ENCODE measurements around the gene PPM1M.

DNA sequence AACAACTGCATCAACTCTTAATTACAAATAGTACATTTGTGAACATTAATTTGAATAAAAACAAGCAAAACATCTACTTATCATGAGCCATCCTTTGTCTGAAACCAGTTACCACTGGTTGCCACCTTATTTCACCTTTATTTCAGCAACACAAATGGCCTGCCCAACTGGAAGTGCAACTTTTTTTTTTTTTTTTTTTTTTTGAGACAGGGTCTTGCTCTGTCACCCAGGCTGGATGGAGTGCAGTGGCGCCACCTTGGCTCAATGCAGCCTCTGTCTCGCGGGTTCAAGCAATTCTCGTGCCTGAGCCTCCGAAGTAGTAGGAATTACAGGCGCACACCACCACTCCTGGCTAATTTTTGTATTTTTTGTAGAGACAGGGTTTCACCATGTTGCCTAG, 19.8 kb downstream of the PPM1M start:
- no peak for TF ChIP-seq ISL1 (CRISPR knock-in tag; IDR thresholded peaks at IDR 0.05)
- TF ChIP-seq ARNTL (CRISPR knock-in tag; IDR thresholded peaks at IDR 0.05; ENCODE audit: borderline replicate concordance, low read depth), result no peak
- TF ChIP-seq ZNF565 (CRISPR knock-in tag; conservative IDR thresholded peaks at IDR 0.05; ENCODE audit: low read depth), result no peak
- no peak for TF ChIP-seq TOX (CRISPR knock-in tag; IDR thresholded peaks at IDR 0.05; ENCODE audit: borderline replicate concordance)
- no peak for TF ChIP-seq ZNF8 (CRISPR knock-in tag; IDR thresholded peaks at IDR 0.05)
- TF ChIP-seq, protein P1, sequence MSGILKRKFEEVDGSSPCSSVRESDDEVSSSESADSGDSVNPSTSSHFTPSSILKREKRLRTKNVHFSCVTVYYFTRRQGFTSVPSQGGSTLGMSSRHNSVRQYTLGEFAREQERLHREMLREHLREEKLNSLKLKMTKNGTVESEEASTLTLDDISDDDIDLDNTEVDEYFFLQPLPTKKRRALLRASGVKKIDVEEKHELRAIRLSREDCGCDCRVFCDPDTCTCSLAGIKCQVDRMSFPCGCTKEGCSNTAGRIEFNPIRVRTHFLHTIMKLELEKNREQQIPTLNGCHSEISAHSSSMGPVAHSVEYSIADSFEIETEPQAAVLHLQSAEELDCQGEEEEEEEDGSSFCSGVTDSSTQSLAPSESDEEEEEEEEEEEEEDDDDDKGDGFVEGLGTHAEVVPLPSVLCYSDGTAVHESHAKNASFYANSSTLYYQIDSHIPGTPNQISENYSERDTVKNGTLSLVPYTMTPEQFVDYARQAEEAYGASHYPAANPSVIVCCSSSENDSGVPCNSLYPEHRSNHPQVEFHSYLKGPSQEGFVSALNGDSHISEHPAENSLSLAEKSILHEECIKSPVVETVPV (CRISPR knock-in tag; IDR thresholded peaks at IDR 0.05), result no peak
- no peak for TF ChIP-seq GLIS3 (CRISPR knock-in tag; IDR thresholded peaks at IDR 0.05)
- TF ChIP-seq ZFP30 (CRISPR knock-in tag; IDR thresholded peaks at IDR 0.05), result no peak
- TF ChIP-seq ZNF70 (CRISPR knock-in tag; IDR thresholded peaks at IDR 0.05), result no peak
- no peak for TF ChIP-seq ZC3H10 (CRISPR knock-in tag; IDR thresholded peaks at IDR 0.05)

Measured in SK-N-SH treated with all-trans-retinoic acid at 6 μM for 48 hours (cell line).